Lower leg skin (tissue), 3 donors: Measurements from ENCODE around the gene SYT1.

Experiments
- CTCF ChIP-seq, 3 donors: fragments of 450-650 bp; IDR thresholded peaks; one replicate each; pipeline ENCODE4 v1.5.1; 2016; ENCODE audit warnings: antibody characterized with exemption in 3 of 3, mild to moderate bottlenecking in 3 of 3, moderate library complexity in 2 of 3
- POLR2A ChIP-seq, 2 donors: fragments of 450-650 bp; IDR thresholded peaks; one replicate each; pipeline ENCODE4 v1.6.1; 2016 to 2017; ENCODE audit warnings: antibody characterized with exemption in 2 of 2, mild to moderate bottlenecking in 1 of 2, moderate library complexity in 1 of 2

- TF ChIP-seq CTCF (IDR thresholded peaks at IDR 0.05) (no peak), POLR2A (IDR thresholded peaks at IDR 0.05) (no peak)
Observed at GRCh38 chr12:79119796-79120195, 255.2 kb downstream of the SYT1 start.
